ENCODE measurements around the gene ACO2.

- no peak for TF ChIP-seq ELF4 (CRISPR knock-in tag; IDR thresholded peaks at IDR 0.05; ENCODE audit: borderline replicate concordance)
- no peak for TF ChIP-seq POLR2A (IDR thresholded peaks at IDR 0.05; ENCODE audit: insufficient read depth in 1 of 2, low read depth in 2 of 2, low read length in 2 of 2)
- no peak for TF ChIP-seq TAF15 (IDR thresholded peaks at IDR 0.05; ENCODE audit: low read depth, low read length, poor library complexity, severe bottlenecking)
- no peak for TF ChIP-seq JUND (CRISPR knock-in tag; IDR thresholded peaks at IDR 0.05)
- TF ChIP-seq HDAC1 (CRISPR knock-in tag; IDR thresholded peaks at IDR 0.05): no peak
- TF ChIP-seq CTCF (CRISPR knock-in tag; IDR thresholded peaks at IDR 0.05): no peak
- no peak for TF ChIP-seq ZNF12 (CRISPR knock-in tag; IDR thresholded peaks at IDR 0.05)
- TF ChIP-seq TRIM24 (CRISPR knock-in tag; IDR thresholded peaks at IDR 0.05): no peak
- TF ChIP-seq ZBTB49 (CRISPR knock-in tag; IDR thresholded peaks at IDR 0.05; ENCODE audit: borderline replicate concordance): no peak
- TF ChIP-seq ZNF605 (CRISPR knock-in tag; IDR thresholded peaks at IDR 0.05): no peak
- TF ChIP-seq BHLHE40 (IDR thresholded peaks at IDR 0.05; ENCODE audit: low read length): no peak
These were observed 65.3 kb downstream of the ACO2 start for GRCh38 chr22:41534219-41534618.

Measured in HepG2 (cell line).